ENCODE results near the gene IMMP2L.

DNA sequence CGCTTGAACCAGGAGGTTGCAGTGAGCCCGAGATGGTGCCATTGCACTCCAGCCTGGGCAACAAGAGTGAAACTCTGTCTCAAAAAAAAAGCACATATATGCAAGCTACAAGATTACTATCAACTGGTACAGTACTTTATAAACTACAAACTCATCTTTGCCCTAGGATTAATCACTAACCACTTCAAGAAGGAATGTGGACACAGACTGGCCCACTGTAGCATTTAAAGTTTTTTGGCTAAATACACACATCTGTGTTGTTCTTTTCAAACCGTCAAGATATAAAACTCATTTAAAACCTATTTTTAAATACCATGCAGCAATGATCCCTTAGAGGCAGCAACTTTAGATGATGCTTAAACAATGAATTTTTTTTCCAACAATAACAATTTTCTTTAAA, 205.4 kb downstream of the IMMP2L start:
- TF ChIP-seq, protein P1, sequence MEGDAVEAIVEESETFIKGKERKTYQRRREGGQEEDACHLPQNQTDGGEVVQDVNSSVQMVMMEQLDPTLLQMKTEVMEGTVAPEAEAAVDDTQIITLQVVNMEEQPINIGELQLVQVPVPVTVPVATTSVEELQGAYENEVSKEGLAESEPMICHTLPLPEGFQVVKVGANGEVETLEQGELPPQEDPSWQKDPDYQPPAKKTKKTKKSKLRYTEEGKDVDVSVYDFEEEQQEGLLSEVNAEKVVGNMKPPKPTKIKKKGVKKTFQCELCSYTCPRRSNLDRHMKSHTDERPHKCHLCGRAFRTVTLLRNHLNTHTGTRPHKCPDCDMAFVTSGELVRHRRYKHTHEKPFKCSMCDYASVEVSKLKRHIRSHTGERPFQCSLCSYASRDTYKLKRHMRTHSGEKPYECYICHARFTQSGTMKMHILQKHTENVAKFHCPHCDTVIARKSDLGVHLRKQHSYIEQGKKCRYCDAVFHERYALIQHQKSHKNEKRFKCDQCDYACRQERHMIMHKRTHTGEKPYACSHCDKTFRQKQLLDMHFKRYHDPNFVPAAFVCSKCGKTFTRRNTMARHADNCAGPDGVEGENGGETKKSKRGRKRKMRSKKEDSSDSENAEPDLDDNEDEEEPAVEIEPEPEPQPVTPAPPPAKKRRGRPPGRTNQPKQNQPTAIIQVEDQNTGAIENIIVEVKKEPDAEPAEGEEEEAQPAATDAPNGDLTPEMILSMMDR (IDR thresholded peaks at IDR 0.05; ENCODE audit: borderline replicate concordance, extremely low read depth, low read length, poor library complexity, severe bottlenecking): no peak
- no peak for TF ChIP-seq EZH2 (IDR thresholded peaks at IDR 0.05; ENCODE audit: borderline replicate concordance, low read depth, low read length, severe bottlenecking)
